Mammary epithelial cell (primary cell): ENCODE measurements around the gene OGDH.

Experiments
- EZH2 ChIP-seq: IDR thresholded peaks from 2 replicates; pipeline ENCODE4 v1.6.1; 2012; ENCODE audit warnings: low read length, inconsistent platforms, borderline replicate concordance
- TF ChIP-seq, protein P1 (sequence below), 2 donors: IDR thresholded peaks in 1 of 2; conservative IDR thresholded peaks in 1 of 2; 2 replicates each; pipeline ENCODE4 v1.5.1; 2011 to 2012; ENCODE audit warnings: inconsistent platforms in 2 of 2, low read length in 2 of 2, mild to moderate bottlenecking in 2 of 2, control low read depth in 1 of 2, low read depth in 1 of 2; ENCODE audit not compliant: insufficient read depth in 1 of 2; ENCODE audit errors: extremely low read depth in 1 of 2

DNA sequence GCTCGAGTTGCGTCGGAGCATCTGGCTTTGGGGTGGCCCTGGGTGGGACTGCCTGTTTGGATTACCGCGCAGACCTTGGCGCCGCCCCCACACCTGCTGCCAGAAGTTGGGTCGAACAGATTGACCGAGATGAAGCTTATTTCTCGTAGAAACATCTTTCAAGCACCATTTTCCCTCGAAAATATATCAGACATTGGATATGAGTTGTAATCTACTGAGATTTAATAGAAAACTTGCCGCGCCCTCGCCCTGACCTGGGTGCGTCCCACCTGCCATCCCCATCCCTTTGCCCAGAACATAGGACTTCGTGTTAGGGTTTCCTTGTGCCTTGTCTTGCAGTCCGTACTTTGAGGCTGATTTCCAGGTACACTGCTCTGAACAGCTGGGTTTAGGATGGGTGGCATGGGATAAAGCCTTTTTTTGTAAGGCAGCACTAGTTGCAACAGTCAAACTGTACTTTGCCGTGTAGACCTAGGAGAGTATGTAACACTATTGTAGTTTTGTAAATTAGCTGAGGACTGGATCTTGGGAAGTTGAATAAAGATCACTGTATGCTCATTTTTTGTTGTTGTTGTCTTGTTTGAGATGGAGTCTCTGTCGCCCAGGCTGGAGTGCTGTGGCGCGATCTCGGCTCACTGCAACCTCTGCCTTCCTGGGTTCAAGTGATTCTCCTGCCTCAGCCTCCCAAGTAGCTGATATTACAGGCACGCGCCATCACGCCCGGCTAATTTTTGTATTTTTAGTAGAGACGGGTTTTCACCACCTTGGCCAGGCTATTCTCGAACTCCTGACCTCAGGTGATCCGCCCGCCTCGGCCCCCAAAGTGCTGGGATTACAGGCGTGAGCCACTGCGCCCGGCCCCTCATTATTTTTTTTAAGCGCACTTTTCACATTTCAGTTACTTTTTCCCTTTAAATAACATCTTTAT is 978 bp downstream of the OGDH start:
- no peak for TF ChIP-seq EZH2
- TF ChIP-seq, protein P1, sequence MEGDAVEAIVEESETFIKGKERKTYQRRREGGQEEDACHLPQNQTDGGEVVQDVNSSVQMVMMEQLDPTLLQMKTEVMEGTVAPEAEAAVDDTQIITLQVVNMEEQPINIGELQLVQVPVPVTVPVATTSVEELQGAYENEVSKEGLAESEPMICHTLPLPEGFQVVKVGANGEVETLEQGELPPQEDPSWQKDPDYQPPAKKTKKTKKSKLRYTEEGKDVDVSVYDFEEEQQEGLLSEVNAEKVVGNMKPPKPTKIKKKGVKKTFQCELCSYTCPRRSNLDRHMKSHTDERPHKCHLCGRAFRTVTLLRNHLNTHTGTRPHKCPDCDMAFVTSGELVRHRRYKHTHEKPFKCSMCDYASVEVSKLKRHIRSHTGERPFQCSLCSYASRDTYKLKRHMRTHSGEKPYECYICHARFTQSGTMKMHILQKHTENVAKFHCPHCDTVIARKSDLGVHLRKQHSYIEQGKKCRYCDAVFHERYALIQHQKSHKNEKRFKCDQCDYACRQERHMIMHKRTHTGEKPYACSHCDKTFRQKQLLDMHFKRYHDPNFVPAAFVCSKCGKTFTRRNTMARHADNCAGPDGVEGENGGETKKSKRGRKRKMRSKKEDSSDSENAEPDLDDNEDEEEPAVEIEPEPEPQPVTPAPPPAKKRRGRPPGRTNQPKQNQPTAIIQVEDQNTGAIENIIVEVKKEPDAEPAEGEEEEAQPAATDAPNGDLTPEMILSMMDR (conservative IDR thresholded peaks at IDR 0.05 in 1 of 2, IDR thresholded peaks at IDR 0.05 in 1 of 2; ENCODE audit: extremely low read depth in 1 of 2, insufficient read depth in 1 of 2, low read depth in 1 of 2, low read length in 2 of 2) = no peak
